SK-N-SH treated with all-trans-retinoic acid at 6 μM for 48 hours (cell line): ENCODE results near the gene SRRT.

Source experiments
- POU6F1 ChIP-seq: fragments of 250-450 bp; sonication (Bioruptor Pico); IDR thresholded peaks from 2 replicates; pipeline ENCODE4 v1.8.0; 2021; ENCODE audit warnings: low read depth, mild to moderate bottlenecking, moderate library complexity, borderline replicate concordance
- PPARA ChIP-seq: fragments of 250-450 bp; sonication (Bioruptor Pico); IDR thresholded peaks from 2 replicates; pipeline ENCODE4 v1.5.0; 2020; ENCODE audit warnings: mild to moderate bottlenecking, borderline replicate concordance
- TSHZ2 ChIP-seq: fragments of 250-450 bp; sonication (Bioruptor Pico); IDR thresholded peaks from 2 replicates; pipeline ENCODE4 v1.5.0; 2020; ENCODE audit warnings: mild to moderate bottlenecking, moderate library complexity
- ZFP3 ChIP-seq: fragments of 250-450 bp; sonication (Bioruptor Pico); IDR thresholded peaks from 2 replicates; pipeline ENCODE4 v1.5.0; 2020; ENCODE audit warnings: mild to moderate bottlenecking, moderate library complexity
- ZNF565 ChIP-seq: fragments of 450-650 bp; formaldehyde crosslinking; conservative IDR thresholded peaks from 2 replicates; pipeline ENCODE4 v1.5.0; 2020; ENCODE audit warnings: low read depth, mild to moderate bottlenecking, moderate library complexity

- TF ChIP-seq ZNF565 (CRISPR knock-in tag) = no peak
- TF ChIP-seq TSHZ2 = no peak
- no peak for TF ChIP-seq POU6F1 (CRISPR knock-in tag)
- TF ChIP-seq ZFP3 (CRISPR knock-in tag) = no peak
- no peak for TF ChIP-seq PPARA (CRISPR knock-in tag)
These were observed 19.4 kb upstream of the SRRT start for GRCh38 chr7:100855515-100855914.
